PC-3 (cell line): Measurements from ENCODE around the gene CRELD2. TPM values are rescaled to one million over a fixed set of nuclear protein-coding genes. Genes with fewer than 3 reads are reported as not detected.

Experiments used
- ATAC-seq: fragments of 200-7000 bp; cut with Tn5 transposase; 2 replicates; pipeline ENCODE4 v1.9.1; 2020; ENCODE audit warnings: mild to moderate bottlenecking, moderate library complexity
- BruUV-seq: library from RNA; stranded (reverse); fragments of 400-500 nt; replicated peaks from 2 replicates; lab custom pipeline; 2021; lab: Mats Ljungman, UMichigan
- CTCF ChIA-PET: fragments of 300-600 bp; sonication (Branson Sonifier 250); formaldehyde crosslinking; loops from one replicate; lab custom pipeline; 2022; ENCODE audit warnings: antibody characterized with exemption; lab: Charles Lee
- POLR2A ChIA-PET: fragments of 300-600 bp; sonication (Branson Sonifier 250); formaldehyde crosslinking; loops from one replicate; lab custom pipeline; 2022; ENCODE audit warnings: antibody characterized with exemption; ENCODE audit not compliant: unreplicated experiment; lab: Charles Lee
- DNase-seq: peaks from one replicate; pipeline ENCODE4 v3.0.0-alpha.2; 2015
- H2AFZ ChIP-seq: fragments of 300-600 bp; sonication (generic); 2 replicates; pipeline ENCODE4 v1.6.0; 2016; ENCODE audit warnings: antibody characterized with exemption, low read length
- H3F3A ChIP-seq: fragments of 300-600 bp; sonication (generic); one replicate; pipeline ENCODE4 v1.6.0; 2017; ENCODE audit warnings: antibody characterized with exemption, low read length, control low read depth, mild to moderate bottlenecking; ENCODE audit not compliant: unreplicated experiment
- H3K27ac ChIP-seq: fragments of 300-600 bp; sonication (generic); 2 replicates; pipeline ENCODE4 v1.5.1; 2016; ENCODE audit warnings: mild to moderate bottlenecking, low read length
- H3K27me3 ChIP-seq: fragments of 300-600 bp; sonication (generic); 2 replicates; pipeline ENCODE4 v1.6.1; 2016; ENCODE audit warnings: low read length, mixed read lengths
- H3K36me3 ChIP-seq: fragments of 300-600 bp; sonication (generic); 2 replicates; pipeline ENCODE4 v1.6.1; 2016; ENCODE audit warnings: low read depth, mixed run types, low read length, mixed read lengths
- H3K4me1 ChIP-seq: fragments of 300-600 bp; sonication (generic); 2 replicates; pipeline ENCODE4 v1.5.1; 2016; ENCODE audit warnings: low read length; ENCODE audit not compliant: insufficient read depth
- H3K4me2 ChIP-seq: fragments of 300-600 bp; sonication (generic); 2 replicates; pipeline ENCODE4 v1.6.0; 2016; ENCODE audit warnings: low read length
- H3K4me3 ChIP-seq: fragments of 300-600 bp; sonication (generic); 2 replicates; pipeline ENCODE4 v1.5.1; 2016; ENCODE audit warnings: mild to moderate bottlenecking, low read length, mixed read lengths
- H3K79me2 ChIP-seq: fragments of 300-600 bp; sonication (generic); 2 replicates; pipeline ENCODE4 v1.6.1; 2017; ENCODE audit warnings: low read length, mixed read lengths
- H3K9ac ChIP-seq: fragments of 300-600 bp; sonication (generic); 2 replicates; pipeline ENCODE4 v1.6.0; 2016; ENCODE audit warnings: mild to moderate bottlenecking, low read length
- H3K9me2 ChIP-seq: fragments of 300-600 bp; sonication (generic); replicated peaks from 2 replicates; pipeline ENCODE4 v1.6.1; 2016; ENCODE audit warnings: mixed run types, low read length, mixed read lengths
- H3K9me3 ChIP-seq: fragments of 300-600 bp; sonication (generic); 2 replicates; pipeline ENCODE4 v1.6.1; 2016; ENCODE audit warnings: low read length, mixed read lengths
- H4K20me1 ChIP-seq: fragments of 300-600 bp; sonication (generic); 2 replicates; pipeline ENCODE4 v1.6.1; 2016; ENCODE audit warnings: low read length, mixed read lengths
- EZH2 ChIP-seq: fragments of 300-600 bp; sonication (generic); IDR thresholded peaks from one replicate; pipeline ENCODE4 v1.6.1; 2017; ENCODE audit warnings: antibody characterized with exemption, mild to moderate bottlenecking, low read length; ENCODE audit not compliant: unreplicated experiment
- EZH2phosphoT487 ChIP-seq: fragments of 300-600 bp; sonication (generic); IDR thresholded peaks from 2 replicates; pipeline ENCODE4 v1.6.1; 2018; ENCODE audit warnings: mild to moderate bottlenecking, antibody characterized with exemption, low read length, borderline replicate concordance
- intact Hi-C: fragments of 100-400 bp; cut with micrococcal nuclease; formaldehyde crosslinking; loops from 2 replicates; pipeline ENCODE4 v1.9.0; 2023
- total RNA-seq: library from RNA; depleted of rRNA; stranded (reverse); fragments of >200 nt; gene quantifications from 2 replicates; pipeline ENCODE4 v1.2.3, GENCODE V29; 2014
- TF ChIP-seq, protein P1 (sequence below): fragments of 300-600 bp; sonication (generic); conservative IDR thresholded peaks from 2 replicates; pipeline ENCODE4 v1.5.1; 2017; ENCODE audit warnings: antibody characterized with exemption, low read depth, mild to moderate bottlenecking, low read length

Gene CRELD2
- total RNA-seq, 1 experiment from 2014 or later = 71.3 TPM

DNA sequence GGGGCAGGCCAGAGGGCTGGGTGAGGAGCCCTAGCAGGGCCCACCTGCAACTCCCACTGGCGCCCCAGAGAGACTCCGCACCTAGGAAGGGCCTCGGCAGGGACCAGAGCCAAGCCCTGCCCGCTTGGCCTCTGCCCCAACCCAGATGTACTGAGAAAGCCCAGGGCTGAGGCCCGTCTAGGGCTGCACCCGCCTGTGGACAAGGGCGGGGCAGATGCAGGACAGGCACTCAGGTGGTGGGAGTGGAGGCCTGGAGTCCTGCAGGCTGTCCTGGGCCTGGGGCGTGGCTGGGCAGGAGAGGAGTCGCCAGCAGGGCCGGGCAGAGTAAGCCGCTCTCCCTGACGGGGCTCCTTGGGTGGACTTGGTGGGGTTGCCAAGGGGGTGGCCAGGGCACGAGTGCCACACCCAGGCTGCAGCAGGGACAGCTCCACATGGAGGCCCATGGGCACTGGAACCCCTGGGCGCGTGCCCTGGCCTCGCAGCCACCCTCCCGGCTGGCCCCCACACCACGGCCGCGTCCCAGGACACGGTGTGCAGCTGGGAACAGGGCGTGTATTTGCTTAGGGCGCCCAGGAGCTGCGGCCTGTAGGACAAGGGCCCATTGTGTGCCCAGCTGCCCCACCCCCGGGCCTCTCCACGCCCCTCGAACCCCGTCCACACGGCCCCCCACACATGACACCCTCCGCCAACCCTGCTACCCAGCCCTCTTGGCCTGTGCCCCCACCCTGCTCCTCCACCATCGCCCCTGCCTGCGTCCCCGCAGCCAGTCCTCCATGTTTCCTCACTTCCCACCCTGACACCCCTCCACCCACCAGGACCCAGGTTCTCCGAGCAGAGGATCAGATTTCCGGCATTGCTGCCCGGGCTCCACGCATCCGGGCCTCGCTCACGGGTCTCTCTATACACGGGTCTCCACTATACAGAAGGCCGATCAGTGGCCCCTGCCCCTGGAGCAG lies 30.8 kb downstream of the CRELD2 start:
- peak overlapping the region; percentile 71 for H3K4me2 ChIP-seq
- H3K27me3 ChIP-seq = no peaks in the 10 kb centered on the region
- H4K20me1 ChIP-seq = no peaks in the 10 kb centered on the region
- H3F3A ChIP-seq = no peaks in the 10 kb centered on the region
- peaks cover 42% of the 10 kb centered on the region for H3K4me1 ChIP-seq
- peak overlapping the region; percentile 58 for H3K9ac ChIP-seq
- ATAC-seq = peak; percentile 78
- H2AFZ ChIP-seq = no peak overlapping the region
- H3K9me3 ChIP-seq = no peaks in the 10 kb centered on the region
- H3K4me3 ChIP-seq = no peak overlapping the region; the same call in 1 of the 2 replicates
- intact Hi-C loops = no loop called here
- BruUV-seq = no TSS peak
- DNase-seq = peak; percentile 76
- ChIA-PET CTCF (interaction anchor here (0.8 kb wide), 1 partner anchor 81 kb away, joined by 3 read pairs; no protein-coding TSS in a partner anchor), POLR2A (interaction anchor here (0.7 kb wide), 1 partner anchor 13 kb away, joined by 4 read pairs; no protein-coding TSS in a partner anchor)
- H3K27ac ChIP-seq = peak overlapping the region; percentile 81
- TF ChIP-seq, protein P1, sequence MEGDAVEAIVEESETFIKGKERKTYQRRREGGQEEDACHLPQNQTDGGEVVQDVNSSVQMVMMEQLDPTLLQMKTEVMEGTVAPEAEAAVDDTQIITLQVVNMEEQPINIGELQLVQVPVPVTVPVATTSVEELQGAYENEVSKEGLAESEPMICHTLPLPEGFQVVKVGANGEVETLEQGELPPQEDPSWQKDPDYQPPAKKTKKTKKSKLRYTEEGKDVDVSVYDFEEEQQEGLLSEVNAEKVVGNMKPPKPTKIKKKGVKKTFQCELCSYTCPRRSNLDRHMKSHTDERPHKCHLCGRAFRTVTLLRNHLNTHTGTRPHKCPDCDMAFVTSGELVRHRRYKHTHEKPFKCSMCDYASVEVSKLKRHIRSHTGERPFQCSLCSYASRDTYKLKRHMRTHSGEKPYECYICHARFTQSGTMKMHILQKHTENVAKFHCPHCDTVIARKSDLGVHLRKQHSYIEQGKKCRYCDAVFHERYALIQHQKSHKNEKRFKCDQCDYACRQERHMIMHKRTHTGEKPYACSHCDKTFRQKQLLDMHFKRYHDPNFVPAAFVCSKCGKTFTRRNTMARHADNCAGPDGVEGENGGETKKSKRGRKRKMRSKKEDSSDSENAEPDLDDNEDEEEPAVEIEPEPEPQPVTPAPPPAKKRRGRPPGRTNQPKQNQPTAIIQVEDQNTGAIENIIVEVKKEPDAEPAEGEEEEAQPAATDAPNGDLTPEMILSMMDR = no peak
- no peak for TF ChIP-seq EZH2
- TF ChIP-seq EZH2phosphoT487 = peak; percentile 92
- no peaks in the 10 kb centered on the region for H3K79me2 ChIP-seq
- H3K9me2 ChIP-seq = no peaks in the 10 kb centered on the region
- no peaks in the 10 kb centered on the region for H3K36me3 ChIP-seq

DNA sequence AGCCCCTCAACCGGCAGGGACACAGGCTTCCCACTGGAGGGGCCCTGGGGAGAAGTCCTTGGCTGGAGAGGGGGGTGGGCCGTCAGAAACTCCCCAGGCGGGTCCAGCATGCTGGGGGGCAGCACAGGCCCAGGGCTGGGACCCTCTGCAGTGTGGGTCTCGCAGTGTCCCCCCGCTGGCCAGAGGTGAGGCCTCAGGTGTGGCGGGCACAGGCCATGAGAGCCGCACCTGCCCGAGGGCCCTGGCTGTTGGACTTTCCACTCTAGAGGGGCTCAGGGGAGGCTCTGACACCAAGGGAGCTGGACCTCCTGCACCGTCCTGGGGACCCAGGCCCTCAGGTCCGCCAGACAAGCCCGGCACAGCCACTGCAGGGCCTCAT lies 31.5 kb downstream of the CRELD2 start:
- Histone ChIP-seq H3K9ac (peak overlapping the region; percentile 58), H3K79me2 (no peaks in the 10 kb centered on the region), H3K36me3 (no peaks in the 10 kb centered on the region), H3K9me2 (no peaks in the 10 kb centered on the region), H3K4me1 (peaks cover 42% of the 10 kb centered on the region), H3F3A (no peaks in the 10 kb centered on the region), H2AFZ (no peak overlapping the region), H3K27me3 (no peaks in the 10 kb centered on the region), H3K9me3 (no peaks in the 10 kb centered on the region), H4K20me1 (no peaks in the 10 kb centered on the region), H3K4me2 (peak overlapping the region; percentile 71; the same call in 1 of the 2 replicates), H3K4me3 (no peak overlapping the region), H3K27ac (peak overlapping the region; percentile 81)
- intact Hi-C loops = no loop called here
- TF ChIP-seq EZH2 (no peak), EZH2phosphoT487 (no peak)
- TF ChIP-seq, protein P1 = no peak
- ATAC-seq = no peak
- ChIA-PET POLR2A (interaction anchor here (0.7 kb wide), 1 partner anchor 12 kb away, joined by 4 read pairs; no protein-coding TSS in a partner anchor), CTCF (no interaction called here)
- DNase-seq = no peak
- no TSS peak for BruUV-seq
